HG03039 (cell line): ENCODE data around the gene LRRN4.
A peak's percentile ranks its signal among the peaks of the same experiment; 100 is the strongest.

ENCODE experiments used
- ATAC-seq: cut with Tn5 transposase; IDR thresholded peaks from one replicate; pipeline ENCODE4 v1.9.1; 2021; ENCODE audit warnings: mild to moderate bottlenecking, moderate library complexity; ENCODE audit not compliant: unreplicated experiment

The LRRN4 gene

GRCh38 chr20:6053776-6054688, at the start of gene LRRN4:
TSS of gene LRRN4 (minus strand) at chr20:6054060. CDS start at chr20:6052799, 1,261 bp downstream.
- ATAC-seq: no peak

GRCh38 chr20:6103301-6103700, 49.4 kb upstream of the LRRN4 start:
- ATAC-seq: no peak

- ATAC-seq: no peak
Observed at GRCh38 chr20:6101346-6101745, 47.5 kb upstream of the LRRN4 start.

- ATAC-seq: no peak
Observed at GRCh38 chr20:6100246-6100645, 46.4 kb upstream of the LRRN4 start.

- no peak for ATAC-seq
Observed at GRCh38 chr20:6099819-6100218, 46.0 kb upstream of the LRRN4 start.

- no peak for ATAC-seq
Observed at GRCh38 chr20:6095409-6095808, 41.5 kb upstream of the LRRN4 start.

- ATAC-seq: no peak
Observed at GRCh38 chr20:6094565-6094964, 40.7 kb upstream of the LRRN4 start.

GRCh38 chr20:6094063-6094462, 40.2 kb upstream of the LRRN4 start:
- ATAC-seq: no peak

GRCh38 chr20:6091661-6092060, 37.8 kb upstream of the LRRN4 start:
- no peak for ATAC-seq

GRCh38 chr20:6086868-6087267, 33.0 kb upstream of the LRRN4 start:
- ATAC-seq: no peak

- ATAC-seq: no peak
Observed at GRCh38 chr20:6083926-6084325, 30.1 kb upstream of the LRRN4 start.

- ATAC-seq: no peak
Observed at GRCh38 chr20:6081236-6081635, 27.4 kb upstream of the LRRN4 start.

- ATAC-seq: no peak
Observed at GRCh38 chr20:6079016-6079415, 25.2 kb upstream of the LRRN4 start.

- no peak for ATAC-seq
Observed at GRCh38 chr20:6075428-6076219, 21.8 kb upstream of the LRRN4 start.

GRCh38 chr20:6074784-6075183, 20.9 kb upstream of the LRRN4 start:
- ATAC-seq: no peak

GRCh38 chr20:6074145-6074561, 20.3 kb upstream of the LRRN4 start:
- peak; percentile 70 for ATAC-seq

GRCh38 chr20:6070829-6071695, 17.2 kb upstream of the LRRN4 start:
- ATAC-seq: no peak

GRCh38 chr20:6069669-6070068, 15.8 kb upstream of the LRRN4 start:
- no peak for ATAC-seq

GRCh38 chr20:6067763-6068318, 14.0 kb upstream of the LRRN4 start:
- no peak for ATAC-seq

GRCh38 chr20:6066582-6066981, 12.7 kb upstream of the LRRN4 start:
- no peak for ATAC-seq

- no peak for ATAC-seq
Observed at GRCh38 chr20:6061544-6061943, 7.7 kb upstream of the LRRN4 start.
